Ramos (cell line): ENCODE measurements around the gene RBBP5.
"Not testable (repeated sequence)": the region's sequence is repeated elsewhere in the genome, so short reads cannot be mapped to it uniquely, and the experiment has no call there.

Experiments used
- in situ Hi-C: fragments of 300-500 bp; cut with MboI; formaldehyde crosslinking; loops from one replicate; pipeline ENCODE4 v1.14.3; 2022; ENCODE audit warnings: low sequenced_read_pairs; ENCODE audit not compliant: unreplicated experiment

RBBP5 gene

DNA sequence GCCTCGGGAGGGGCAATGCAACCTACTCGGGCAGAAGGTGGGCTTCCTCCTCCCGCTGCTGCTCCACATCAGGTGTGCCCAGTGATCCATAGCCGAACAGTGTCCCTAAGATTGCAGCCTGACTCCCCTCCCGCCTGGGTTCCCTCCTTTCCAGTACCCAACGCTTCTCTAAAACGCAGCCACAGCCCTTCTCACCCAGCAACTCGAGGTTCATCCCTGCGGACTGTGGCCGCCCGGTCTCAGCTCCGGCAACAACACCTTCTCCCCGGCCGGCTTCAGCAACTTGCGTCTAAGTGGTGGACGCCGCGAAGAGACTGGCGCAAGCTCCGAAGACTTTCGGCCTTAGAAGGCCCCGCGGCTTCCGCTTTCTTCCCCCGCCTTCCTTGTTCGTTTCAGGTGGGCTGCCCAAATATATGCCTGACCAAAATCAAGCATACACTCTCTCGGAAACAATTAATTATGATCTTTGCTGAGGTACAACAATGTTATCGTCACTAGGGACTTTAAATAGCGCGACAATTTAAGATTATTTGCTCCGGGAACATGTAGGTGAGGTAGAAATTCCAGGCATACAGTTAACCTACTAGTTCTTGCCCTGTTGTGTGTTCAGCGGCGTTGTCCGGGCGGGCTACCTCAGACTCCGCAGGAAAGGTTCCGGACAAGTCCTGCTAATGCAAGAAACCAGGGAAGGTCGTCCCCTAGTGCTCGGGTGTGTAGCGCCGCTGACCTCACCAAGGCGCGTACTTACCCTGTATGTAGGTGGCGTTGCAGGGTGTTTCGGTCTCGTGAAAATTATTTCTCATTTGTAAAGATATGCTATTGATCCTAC is at the start of gene RBBP5:
RBBP5 (minus strand) TSS at position 319 of the 829 bp plus-strand sequence; CDS start at position 214, 105 bp downstream.
- in situ Hi-C loops: no loop called here

- in situ Hi-C loops: no loop called here
Measured at GRCh38 chr1:205171369-205171768, 49.6 kb upstream of the RBBP5 start.

DNA sequence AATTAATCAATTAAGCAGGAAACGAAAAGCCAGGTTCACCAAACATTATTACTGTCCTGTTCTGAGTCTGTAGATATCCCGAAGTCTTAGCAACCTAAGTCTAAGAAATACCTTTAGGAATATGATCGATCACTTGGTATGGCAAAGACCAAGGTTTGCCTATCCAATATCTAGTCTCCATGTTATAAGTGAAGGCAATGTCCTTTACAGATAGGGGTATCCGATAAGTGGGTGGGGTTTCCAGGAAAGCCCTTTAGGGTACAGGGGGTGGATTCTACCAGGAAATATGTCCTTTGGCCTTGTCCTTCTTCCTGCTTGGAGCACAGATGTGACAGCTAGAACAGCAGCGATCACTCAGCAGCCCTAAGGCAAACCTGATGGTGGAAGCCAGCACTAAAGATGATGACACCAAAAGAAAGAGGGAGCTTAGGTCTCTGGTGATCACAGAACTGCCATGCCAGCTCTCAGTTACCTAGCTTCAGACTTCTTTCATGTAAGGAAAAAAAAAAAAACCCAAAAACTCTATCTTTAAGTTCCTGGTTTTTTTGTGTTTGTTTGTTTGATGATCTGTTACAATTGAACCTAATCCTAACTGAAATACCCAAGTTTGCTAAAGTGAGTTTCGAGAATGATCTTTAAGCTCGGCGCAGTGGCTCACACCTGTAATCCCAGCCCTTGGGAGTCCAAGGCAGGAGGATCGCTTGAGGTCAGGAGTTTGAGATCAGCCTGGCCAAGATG is 48.9 kb upstream of the RBBP5 start:
- in situ Hi-C loops: no loop called here

DNA sequence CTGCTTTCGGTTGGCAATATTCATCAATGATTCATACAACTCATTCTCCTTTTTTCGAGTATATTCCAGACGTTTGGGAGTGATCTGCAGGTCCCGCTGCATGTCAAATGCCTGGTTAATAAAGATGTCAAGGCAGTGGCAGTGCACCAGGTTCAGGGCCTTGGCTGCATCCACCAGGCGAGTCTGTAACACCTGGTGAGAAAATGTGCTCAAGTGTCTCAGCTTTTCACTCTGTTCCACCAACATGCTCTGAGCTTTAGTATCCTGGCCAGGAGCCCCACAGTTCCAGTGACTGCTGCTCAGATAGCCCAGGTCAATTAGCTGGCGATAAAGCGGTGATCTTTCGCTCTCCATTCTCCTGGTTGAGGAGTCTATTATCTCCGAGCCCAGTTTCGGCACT is 47.5 kb upstream of the RBBP5 start:
- in situ Hi-C loops: no loop called here

DNA sequence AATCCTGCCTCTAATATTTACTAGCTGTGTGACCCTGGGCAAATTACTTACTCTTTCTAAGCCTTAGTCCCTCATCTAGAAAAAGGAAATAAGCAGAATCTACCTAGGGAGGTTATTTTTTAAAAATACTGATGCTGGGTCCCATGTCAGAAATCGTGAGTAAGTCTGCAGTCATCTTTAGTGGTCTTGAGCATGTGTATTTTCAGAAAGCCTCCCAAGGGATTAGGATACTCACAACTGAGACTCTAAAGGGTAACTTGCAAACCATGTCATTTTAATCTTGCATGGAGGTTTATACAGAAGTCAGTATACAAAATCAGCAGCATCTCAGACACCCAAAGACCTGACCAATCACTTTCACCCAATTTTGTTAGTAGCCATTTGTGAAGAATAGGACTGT is 46.5 kb upstream of the RBBP5 start:
- in situ Hi-C loops: no loop called here

GRCh38 chr1:205162301-205162700 is 40.5 kb upstream of the RBBP5 start:
- in situ Hi-C loops: no loop called here

GRCh38 chr1:205161076-205161475 is 39.3 kb upstream of the RBBP5 start:
- in situ Hi-C loops: no loop called here

DNA sequence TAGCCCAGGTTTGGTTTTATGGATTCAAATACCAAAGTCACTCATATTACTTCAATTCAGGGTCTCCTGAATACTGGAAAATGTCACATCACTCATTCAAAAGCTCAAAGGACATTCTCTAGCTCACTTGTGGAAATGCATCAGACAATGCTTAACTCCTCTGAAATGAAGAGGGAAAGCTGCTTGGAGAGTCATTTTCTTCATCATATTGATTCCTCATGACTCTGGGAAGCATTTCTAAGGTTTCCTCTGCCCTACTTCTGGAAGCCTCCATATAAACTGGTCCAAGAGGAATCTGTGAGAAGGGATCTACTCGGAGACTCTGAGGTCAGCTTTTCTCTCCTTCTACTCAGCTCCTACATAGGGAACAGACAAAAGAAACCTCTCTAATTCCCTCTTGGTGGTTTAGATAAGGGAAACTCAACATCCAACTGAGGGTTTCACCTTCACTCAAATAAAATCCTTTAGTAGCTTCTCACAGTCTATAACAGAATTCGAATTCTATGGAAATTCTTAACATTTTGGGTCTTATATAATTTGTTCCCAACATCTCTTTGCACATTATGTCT is 36.4 kb upstream of the RBBP5 start:
- in situ Hi-C loops: no loop called here

- in situ Hi-C loops: not testable (repeated sequence)
Measured at GRCh38 chr1:205155665-205156377, 34.0 kb upstream of the RBBP5 start.

DNA sequence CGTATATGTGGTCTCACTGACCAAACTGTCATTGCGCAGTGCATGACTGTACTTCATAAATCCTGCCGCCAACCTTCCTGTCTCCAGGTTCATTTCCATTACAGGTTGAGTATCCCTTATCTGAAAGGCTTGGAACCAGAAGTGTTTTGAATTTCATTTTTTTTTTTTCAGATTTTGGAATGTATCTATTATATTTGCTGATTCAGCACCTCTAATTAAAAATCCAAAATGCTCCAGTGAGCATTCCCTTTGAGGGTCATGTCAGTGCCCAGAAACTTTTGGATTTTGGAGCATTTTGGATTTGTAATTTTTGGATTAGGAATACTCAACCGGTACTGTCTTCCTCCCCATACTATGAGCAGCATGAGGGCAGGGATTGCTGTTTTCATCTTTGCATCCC is 30.7 kb upstream of the RBBP5 start:
- in situ Hi-C loops: no loop called here

DNA sequence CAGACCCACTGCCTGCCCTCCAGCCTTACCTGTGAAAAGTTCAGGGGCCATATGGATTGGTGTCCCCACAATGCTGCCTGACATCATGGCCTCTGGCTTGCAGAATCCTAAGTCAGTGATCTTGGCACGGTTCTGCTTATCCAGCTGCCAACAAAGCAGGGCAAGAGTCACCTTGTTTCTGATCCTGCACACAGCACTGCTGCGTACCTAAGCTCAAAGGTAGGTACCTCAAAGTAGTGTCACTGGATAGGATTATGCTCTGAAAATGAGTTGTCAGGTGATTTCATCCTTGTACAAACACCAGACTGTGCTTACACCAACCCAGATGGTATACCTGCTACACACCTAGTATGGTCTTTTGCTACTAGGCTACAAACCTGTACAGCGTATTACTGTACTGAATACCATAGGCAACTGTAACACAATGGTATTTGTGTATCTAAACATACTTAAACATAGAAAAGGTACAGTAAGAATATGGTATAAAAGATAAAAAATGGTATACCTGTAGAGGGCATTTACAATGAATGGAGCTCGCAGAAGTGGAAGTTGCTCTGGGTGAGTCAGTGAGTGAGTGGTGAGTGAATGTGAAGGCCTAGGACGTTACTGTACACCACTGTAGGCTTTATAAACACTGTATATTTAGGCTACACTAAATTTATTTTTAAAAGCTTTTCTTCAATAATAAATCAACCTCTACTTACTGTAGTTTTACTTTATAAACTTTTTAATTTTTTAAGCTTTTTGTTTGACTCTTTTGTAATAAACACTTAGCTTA is 29.1 kb upstream of the RBBP5 start:
- in situ Hi-C loops: no loop called here

GRCh38 chr1:205147191-205147835 is 25.5 kb upstream of the RBBP5 start:
- in situ Hi-C loops: no loop called here

GRCh38 chr1:205144751-205145150 is 23.0 kb upstream of the RBBP5 start:
- in situ Hi-C loops: no loop called here

- in situ Hi-C loops: no loop called here
Measured at GRCh38 chr1:205144046-205144720, 22.4 kb upstream of the RBBP5 start.

DNA sequence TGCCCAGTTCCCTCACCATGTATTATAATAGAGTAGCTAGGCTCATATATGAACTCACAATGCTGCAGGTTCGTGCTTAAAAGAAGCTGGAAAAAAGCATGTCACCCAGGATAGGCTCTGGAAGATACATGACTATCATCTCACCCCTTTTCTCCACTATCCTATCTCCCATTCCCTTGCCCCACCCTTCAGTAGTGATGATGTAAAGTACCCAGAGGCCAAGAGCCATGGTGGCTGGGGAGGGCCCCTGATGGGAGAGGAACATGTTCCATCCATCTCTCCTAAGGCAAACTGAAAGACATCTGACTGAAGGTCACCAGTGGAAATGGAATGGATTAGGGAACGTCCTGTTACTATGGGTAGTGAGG is 20.3 kb upstream of the RBBP5 start:
- in situ Hi-C loops: no loop called here

DNA sequence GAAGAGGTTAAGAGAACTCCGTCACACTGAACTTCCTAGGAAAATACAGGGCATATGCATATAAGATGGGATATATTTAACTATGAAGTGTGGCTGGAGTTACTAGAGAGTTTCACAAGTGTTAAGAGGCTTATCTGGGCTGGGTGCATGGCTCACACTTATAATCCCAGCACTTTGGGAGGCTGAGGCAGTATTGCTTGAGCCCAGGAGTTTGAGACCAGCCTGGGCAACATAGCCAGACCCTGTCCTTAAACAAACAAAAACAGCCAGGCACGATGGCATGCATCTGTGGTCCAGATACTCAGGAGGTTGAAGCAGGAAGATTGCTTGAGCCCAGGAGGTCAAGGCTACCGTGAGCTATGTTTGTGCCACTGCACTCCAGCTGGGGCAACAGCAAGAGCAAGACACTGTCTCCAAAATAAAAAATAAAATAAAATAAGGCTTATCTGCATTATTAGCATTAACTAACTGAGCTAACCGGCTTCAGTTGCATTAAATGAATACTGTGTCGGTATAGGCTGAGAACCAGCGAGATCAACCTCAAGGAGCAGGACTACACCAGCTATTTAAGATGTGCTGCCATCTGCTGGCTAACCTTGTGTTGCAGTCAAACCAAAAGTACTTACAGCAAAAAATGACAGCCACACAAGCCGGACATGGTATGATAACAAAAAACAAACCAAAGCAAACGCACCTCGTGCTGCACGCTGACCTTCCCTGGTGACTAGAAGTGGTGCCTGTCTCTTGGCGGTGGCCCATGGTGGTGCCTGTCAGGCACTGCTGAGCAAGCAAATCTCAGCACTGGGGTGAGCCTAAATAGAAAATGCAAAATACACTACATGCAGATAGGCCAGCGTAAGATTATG is 19.7 kb upstream of the RBBP5 start:
- in situ Hi-C loops: no loop called here

- in situ Hi-C loops: no loop called here
Measured at GRCh38 chr1:205140113-205140512, 18.3 kb upstream of the RBBP5 start.

DNA sequence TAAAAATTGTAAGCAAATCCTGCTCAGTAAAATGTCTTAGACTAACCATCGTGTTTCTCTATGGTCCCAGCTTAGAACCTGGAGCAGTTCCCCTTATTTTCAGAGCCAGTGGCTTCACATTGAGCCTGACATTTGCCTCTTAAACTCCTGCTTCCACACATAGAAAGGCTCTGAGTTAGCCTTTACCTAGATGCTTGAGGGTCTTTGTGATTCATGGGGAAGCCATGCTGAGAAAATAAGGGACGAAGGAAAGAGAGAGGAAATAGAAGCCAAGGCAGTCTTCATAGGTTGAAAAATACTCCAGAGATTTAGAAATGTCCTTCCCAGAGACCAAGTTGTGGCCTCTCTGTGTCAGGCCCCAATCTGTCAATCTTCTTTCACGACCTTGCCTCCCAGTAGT is 16.1 kb upstream of the RBBP5 start:
- in situ Hi-C loops: no loop called here
